Thymus (tissue), 11 donors: ENCODE results near the gene PCNX1. TPM values are rescaled to one million over a fixed set of nuclear protein-coding genes. Genes with fewer than 3 reads are reported as not detected.
A peak's percentile ranks its signal among the peaks of the same experiment; 100 is the strongest.

ENCODE experiments used
- DNase-seq, 9 donors: peaks; one replicate each; pipeline ENCODE4 v3.0.0-alpha.2; 2013; ENCODE audit warnings: low spot score in 9 of 9, low read depth in 6 of 9, missing footprints in 1 of 9
- H3K27ac ChIP-seq, 2 donors: one replicate each; pipeline ENCODE4 v1.5.1; 2013; ENCODE audit warnings: control low read depth in 1 of 2, low read depth in 1 of 2, low read length in 1 of 2, mild to moderate bottlenecking in 1 of 2, moderate library complexity in 1 of 2
- H3K27me3 ChIP-seq, 2 donors: one replicate each; pipeline ENCODE4 v1.5.1; 2013; ENCODE audit warnings: low read length in 1 of 2; ENCODE audit not compliant: control insufficient read depth in 2 of 2, insufficient read depth in 1 of 2
- H3K36me3 ChIP-seq, 2 donors: one replicate each; pipeline ENCODE4 v1.5.1; 2013; ENCODE audit warnings: low read length in 1 of 2, mild to moderate bottlenecking in 1 of 2, moderate library complexity in 1 of 2; ENCODE audit not compliant: control insufficient read depth in 2 of 2, insufficient read depth in 2 of 2
- H3K4me1 ChIP-seq, 2 donors: one replicate each; pipeline ENCODE4 v1.5.1; 2013; ENCODE audit warnings: low read length in 2 of 2; ENCODE audit not compliant: control insufficient read depth in 2 of 2, insufficient read depth in 2 of 2
- H3K4me3 ChIP-seq, 2 donors: one replicate each; pipeline ENCODE4 v1.5.1; 2013; ENCODE audit warnings: low read length in 2 of 2, control low read depth in 1 of 2, mild to moderate bottlenecking in 1 of 2
- H3K9me3 ChIP-seq, 2 donors: one replicate each; pipeline ENCODE4 v1.5.1; 2013; ENCODE audit warnings: low read length in 1 of 2, mild to moderate bottlenecking in 1 of 2; ENCODE audit not compliant: control insufficient read depth in 2 of 2, insufficient read depth in 1 of 2
- WGBS: extraction: QIAGEN DNeasy Blood & Tissue Kit; methylation state at CpG from one replicate; pipeline ENCODE4 v1.1.7; 2013; 5-methylcytosine and 5-hydroxymethylcytosine counted together
- polyA plus RNA-seq: library from polyadenylated mRNA; stranded (reverse); fragments of 200-250 nt; gene quantifications from one replicate; pipeline ENCODE4 v1.2.3, GENCODE V29; 2013
- total RNA-seq: library from RNA; stranded (reverse); fragments of 120-200 nt; gene quantifications from one replicate; pipeline ENCODE4 v1.2.4, GENCODE V29; 2013
- donor health status: healthy.

Gene PCNX1
- total and polyA plus RNA-seq, 2 donors: 10.9 to 29.3 TPM

DNA sequence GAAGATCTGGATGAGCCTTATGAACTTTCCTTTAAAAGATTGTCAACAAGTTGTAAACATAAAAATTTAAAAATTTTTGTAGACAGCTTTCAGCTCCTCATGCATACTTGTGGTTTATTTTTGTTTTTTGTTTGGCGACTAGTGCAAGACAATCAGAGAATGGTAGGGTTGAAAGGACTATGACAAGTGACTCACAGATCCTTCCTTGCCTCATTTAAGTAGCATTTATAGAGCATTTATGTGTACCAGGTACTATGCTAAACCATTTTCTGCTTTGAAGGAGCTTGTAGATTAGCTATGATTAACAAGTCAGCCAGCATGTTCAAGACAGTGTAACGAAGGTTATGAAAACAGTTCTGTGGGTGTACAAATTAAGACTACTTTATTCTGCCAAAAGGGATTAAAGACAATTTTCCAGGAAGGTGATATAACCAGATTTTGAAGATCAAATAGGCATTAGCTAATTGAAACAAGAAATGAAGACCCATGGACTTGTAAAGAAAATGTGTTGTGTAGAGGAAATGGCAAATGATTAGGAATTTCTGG is 122.0 kb downstream of the PCNX1 start:
- H3K4me3 ChIP-seq: no peak overlapping the region
- DNase-seq: no peak
- H3K27me3 ChIP-seq: no peaks in the 10 kb centered on the region
- H3K4me1 ChIP-seq: no peaks in the 10 kb centered on the region
- H3K27ac ChIP-seq: no peak overlapping the region
- H3K9me3 ChIP-seq: no peaks in the 10 kb centered on the region
- WGBS: 96% methylated on average over 2 of the region's 2 CpGs
- H3K36me3 ChIP-seq: peaks cover 14 to 17% of the 10 kb centered on the region in 2 donors

DNA sequence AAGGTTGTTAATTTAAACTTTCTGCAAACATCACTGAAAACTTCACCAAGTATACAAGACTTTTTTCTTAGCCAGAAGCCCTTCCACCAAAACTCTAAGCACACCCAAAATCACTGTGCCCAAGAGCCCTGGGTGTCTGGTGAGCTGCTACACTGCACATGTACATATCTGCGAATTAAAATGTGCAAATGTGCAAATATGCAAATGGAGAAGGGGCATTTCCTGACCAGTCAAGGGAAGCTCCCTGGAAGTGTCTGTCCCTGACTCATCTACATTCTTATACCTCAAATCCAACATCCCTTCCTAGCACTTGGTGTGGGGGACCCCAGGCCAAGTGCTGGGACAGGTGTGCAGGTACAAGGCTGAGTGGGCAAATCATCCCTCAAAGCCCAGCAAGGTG is 123.7 kb downstream of the PCNX1 start:
- H3K27ac ChIP-seq: no peak overlapping the region
- H3K4me3 ChIP-seq: no peak overlapping the region
- DNase-seq: no peak
- no peaks in the 10 kb centered on the region for H3K4me1 ChIP-seq
- H3K9me3 ChIP-seq: no peaks in the 10 kb centered on the region
- WGBS: 100% methylated on average over 1 of the region's 1 CpG
- no peaks in the 10 kb centered on the region for H3K27me3 ChIP-seq
- peaks cover 14 to 16% of the 10 kb centered on the region in 2 donors for H3K36me3 ChIP-seq

DNA sequence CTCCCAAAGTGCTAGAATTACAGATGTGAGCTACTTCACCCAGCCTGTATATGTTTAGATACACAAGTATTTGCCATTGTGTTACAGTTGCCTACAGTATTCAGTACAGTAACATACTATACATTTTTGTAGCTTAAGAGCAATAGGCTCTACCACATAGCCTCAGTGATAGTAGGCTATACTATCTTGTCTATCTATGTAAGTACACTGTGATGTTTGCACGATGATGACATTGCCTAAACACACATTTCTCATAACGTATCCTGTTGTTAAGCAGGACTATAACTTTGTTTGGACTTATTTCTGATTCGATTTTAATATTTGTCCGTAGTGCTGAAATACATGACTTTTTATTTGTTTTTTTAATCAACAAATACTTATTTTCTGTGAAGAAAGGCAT is 129.2 kb downstream of the PCNX1 start:
- H3K36me3 ChIP-seq: peaks cover 15 to 24% of the 10 kb centered on the region in 2 donors
- no peaks in the 10 kb centered on the region for H3K9me3 ChIP-seq
- 99% methylated on average over 4 of the region's 4 CpGs for WGBS
- DNase-seq: no peak
- no peaks in the 10 kb centered on the region for H3K4me1 ChIP-seq
- no peaks in the 10 kb centered on the region for H3K27me3 ChIP-seq
- H3K4me3 ChIP-seq: no peak overlapping the region
- no peak overlapping the region for H3K27ac ChIP-seq

DNA sequence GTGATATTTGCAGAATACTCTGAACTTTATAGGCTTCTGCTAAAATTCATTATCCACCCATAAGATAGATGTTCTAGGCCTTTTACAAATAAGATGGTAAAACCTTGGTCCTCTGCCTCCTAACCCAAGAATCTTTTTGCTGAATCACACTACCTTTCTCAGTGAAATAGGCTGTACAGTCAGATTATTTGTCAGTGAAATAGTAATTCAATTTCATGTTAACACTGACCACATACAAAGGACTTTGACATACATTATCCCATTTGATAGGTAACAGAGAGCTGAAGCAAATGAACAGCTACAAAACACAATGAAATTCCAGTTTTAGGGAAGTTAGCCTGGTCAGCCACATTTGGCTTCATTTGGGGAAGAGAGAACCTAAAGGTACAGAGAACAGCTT is 141.1 kb downstream of the PCNX1 start:
- Histone ChIP-seq H3K27ac (no peak overlapping the region), H3K36me3 (peaks cover 17 to 26% of the 10 kb centered on the region in 2 donors), H3K9me3 (no peaks in the 10 kb centered on the region), H3K4me3 (no peak overlapping the region), H3K4me1 (no peaks in the 10 kb centered on the region), H3K27me3 (no peaks in the 10 kb centered on the region)
- DNase-seq: no peak

DNA sequence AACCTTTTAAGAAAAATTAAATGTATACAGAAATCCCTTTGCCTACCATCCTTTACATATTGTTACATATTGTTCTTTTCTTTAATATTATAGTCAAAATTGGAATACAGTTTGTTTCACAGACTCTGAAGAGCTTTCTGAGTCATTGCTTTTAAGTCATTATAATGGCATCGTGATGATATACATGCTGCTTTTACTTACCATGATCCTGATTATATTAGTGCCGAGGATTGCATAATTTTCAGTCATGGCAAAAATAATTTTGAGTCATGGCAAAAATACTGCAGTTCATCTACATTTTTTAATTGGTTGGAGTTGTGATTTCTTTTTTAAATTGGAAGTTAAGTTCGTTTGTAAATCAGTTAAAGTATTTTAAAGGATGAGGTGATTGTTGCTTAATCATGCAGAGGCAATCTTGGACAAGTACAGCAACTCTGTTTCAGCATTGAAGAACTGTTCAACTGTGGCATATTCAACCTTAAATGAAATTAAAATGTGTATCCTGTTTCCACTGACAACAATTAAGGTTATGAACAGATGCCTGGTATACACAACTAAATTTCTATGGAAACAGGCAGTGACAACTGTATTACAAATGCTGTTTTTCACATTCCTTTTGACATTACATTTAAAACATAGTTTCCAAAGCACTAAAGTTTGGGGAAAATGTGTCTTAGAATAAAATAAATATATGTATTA is 142.3 kb downstream of the PCNX1 start:
- Histone ChIP-seq H3K4me3 (no peak overlapping the region), H3K27me3 (no peaks in the 10 kb centered on the region), H3K4me1 (no peaks in the 10 kb centered on the region), H3K27ac (no peak overlapping the region), H3K36me3 (peaks cover 11 to 23% of the 10 kb centered on the region in 2 donors), H3K9me3 (no peaks in the 10 kb centered on the region)
- no peak for DNase-seq
- 97% methylated on average over 3 of the region's 3 CpGs for WGBS

DNA sequence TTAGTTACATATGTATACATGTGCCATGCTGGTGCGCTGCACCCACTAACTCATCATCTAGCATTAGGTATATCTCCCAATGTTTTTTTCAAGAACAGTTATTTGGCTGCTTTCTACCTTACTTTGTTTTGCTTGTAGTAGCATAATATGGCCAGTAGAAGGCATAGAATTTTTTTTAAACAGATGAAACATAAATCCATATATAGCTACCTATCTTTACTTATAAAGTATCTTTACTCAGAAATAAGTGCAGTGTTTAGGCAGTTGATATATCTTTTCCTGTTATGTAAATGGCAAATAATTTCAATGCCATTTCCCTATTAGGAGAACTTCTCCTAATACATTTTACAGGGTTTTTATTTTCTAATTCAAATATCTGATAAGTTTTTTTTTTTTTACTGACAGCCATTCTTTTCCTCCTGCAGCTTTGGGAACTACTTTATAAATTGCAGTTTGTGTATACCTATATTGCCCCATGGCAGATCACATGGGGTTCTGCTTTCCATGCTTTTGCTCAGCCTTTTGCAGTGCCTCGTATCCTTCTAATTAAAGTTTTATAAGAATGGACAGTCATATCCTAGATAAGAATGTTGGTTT is 143.1 kb downstream of the PCNX1 start:
- Histone ChIP-seq H3K4me1 (no peaks in the 10 kb centered on the region), H3K27ac (no peak overlapping the region), H3K36me3 (peaks cover 12 to 21% of the 10 kb centered on the region in 2 donors), H3K27me3 (no peaks in the 10 kb centered on the region), H3K4me3 (no peak overlapping the region), H3K9me3 (no peaks in the 10 kb centered on the region)
- WGBS: 95% methylated on average over 2 of the region's 2 CpGs
- peak in 1 of 9 donors; percentile 2 for DNase-seq

DNA sequence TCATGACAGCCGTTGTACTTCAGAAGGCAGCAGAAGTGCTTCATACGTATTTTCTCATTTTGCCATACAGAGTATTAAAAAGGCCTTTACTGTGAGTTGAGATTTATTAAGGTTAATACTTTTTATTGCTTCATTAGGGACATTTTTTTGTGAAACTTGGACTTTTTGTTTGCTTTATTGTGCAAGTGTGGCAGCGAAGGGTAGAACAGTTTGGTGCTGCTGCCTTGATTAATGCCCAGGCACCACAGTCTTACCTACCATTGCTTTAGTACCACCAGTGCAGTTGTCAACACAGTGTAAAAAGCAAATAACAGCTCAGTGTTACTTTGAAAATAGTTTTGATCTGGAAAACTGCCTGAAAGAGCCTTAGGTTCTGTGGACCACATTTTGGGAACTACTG is 147.4 kb downstream of the PCNX1 start:
- Histone ChIP-seq H3K27me3 (no peaks in the 10 kb centered on the region), H3K36me3 (peaks cover 10 to 18% of the 10 kb centered on the region in 2 donors), H3K9me3 (no peaks in the 10 kb centered on the region), H3K4me3 (no peak overlapping the region), H3K4me1 (no peaks in the 10 kb centered on the region), H3K27ac (no peak overlapping the region)
- 99% methylated on average over 3 of the region's 3 CpGs for WGBS
- no peak for DNase-seq

DNA sequence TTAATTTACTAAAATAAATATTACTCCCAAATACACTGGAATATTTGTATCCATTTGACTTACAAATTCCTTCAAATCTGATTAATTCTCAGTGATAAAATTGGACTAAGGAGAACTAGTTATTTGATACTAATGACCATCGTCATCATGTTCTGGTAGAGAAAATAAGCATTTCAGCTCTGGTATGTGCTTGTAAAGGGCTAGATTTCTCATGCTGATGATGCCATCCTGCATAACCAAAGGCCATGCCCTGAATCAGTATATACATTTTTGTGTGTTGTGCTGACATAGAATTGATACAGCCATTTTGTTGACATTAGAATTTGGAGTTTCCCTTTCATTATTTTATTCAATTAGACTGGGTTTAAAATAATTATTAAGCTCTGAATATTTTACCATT is 148.9 kb downstream of the PCNX1 start:
- no peak for DNase-seq
- no peaks in the 10 kb centered on the region for H3K27me3 ChIP-seq
- H3K9me3 ChIP-seq: no peaks in the 10 kb centered on the region
- no peak overlapping the region for H3K27ac ChIP-seq
- WGBS: 93% methylated on average over 1 of the region's 1 CpG
- H3K4me1 ChIP-seq: no peaks in the 10 kb centered on the region
- no peak overlapping the region for H3K4me3 ChIP-seq
- H3K36me3 ChIP-seq: peaks cover 14 to 21% of the 10 kb centered on the region in 2 donors

DNA sequence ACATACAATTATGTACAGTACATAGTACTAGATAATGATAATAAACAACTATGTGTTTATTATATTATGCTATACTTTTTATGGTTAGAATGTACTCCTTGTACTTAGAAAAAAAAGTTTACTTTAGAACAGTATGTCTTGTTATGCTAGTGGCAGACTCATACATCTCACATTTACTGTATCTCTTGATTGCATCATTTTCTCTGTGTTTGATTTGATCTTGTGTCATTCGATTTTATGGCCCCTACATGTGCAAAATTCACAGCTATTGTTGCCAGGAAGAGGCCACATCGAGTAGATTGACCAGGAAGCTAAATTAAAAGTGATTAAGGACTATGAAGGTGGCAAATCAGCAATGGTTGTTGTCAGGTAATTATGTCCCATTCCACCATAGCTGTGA is 153.0 kb downstream of the PCNX1 start:
- WGBS: 94% methylated on average over 2 of the region's 2 CpGs
- no peak for DNase-seq
- Histone ChIP-seq H3K4me3 (no peak overlapping the region), H3K9me3 (no peaks in the 10 kb centered on the region), H3K27ac (no peak overlapping the region), H3K27me3 (no peaks in the 10 kb centered on the region), H3K36me3 (peaks cover 12 to 16% of the 10 kb centered on the region in 2 donors), H3K4me1 (no peaks in the 10 kb centered on the region)
